PC-9 (cell line): Measurements from ENCODE around the gene ALPK1.

Experiments
- EZH2 ChIP-seq: fragments of 200-600 bp; sonication (generic); IDR thresholded peaks from 2 replicates; pipeline ENCODE4 v1.8.0; 2017; ENCODE audit warnings: antibody characterized with exemption, low read depth
- TF ChIP-seq, protein P1 (sequence below): fragments of 200-600 bp; sonication (generic); conservative IDR thresholded peaks from 2 replicates; pipeline ENCODE4 v1.6.1; 2017; ENCODE audit warnings: mixed run types, antibody characterized with exemption, mild to moderate bottlenecking, moderate library complexity

- TF ChIP-seq, protein P1, sequence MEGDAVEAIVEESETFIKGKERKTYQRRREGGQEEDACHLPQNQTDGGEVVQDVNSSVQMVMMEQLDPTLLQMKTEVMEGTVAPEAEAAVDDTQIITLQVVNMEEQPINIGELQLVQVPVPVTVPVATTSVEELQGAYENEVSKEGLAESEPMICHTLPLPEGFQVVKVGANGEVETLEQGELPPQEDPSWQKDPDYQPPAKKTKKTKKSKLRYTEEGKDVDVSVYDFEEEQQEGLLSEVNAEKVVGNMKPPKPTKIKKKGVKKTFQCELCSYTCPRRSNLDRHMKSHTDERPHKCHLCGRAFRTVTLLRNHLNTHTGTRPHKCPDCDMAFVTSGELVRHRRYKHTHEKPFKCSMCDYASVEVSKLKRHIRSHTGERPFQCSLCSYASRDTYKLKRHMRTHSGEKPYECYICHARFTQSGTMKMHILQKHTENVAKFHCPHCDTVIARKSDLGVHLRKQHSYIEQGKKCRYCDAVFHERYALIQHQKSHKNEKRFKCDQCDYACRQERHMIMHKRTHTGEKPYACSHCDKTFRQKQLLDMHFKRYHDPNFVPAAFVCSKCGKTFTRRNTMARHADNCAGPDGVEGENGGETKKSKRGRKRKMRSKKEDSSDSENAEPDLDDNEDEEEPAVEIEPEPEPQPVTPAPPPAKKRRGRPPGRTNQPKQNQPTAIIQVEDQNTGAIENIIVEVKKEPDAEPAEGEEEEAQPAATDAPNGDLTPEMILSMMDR = no peak
- TF ChIP-seq EZH2 = no peak
Measured at GRCh38 chr4:112451831-112452230, 154.7 kb downstream of the ALPK1 start.
